Neural cell (in vitro differentiated cells): Measurements from ENCODE around the gene SMTNL1. TPM values are rescaled to one million over a fixed set of nuclear protein-coding genes. Genes with fewer than 3 reads are reported as not detected.

Source experiments
- H2AFZ ChIP-seq: fragments of 200-600, 300-800 bp; sonication (generic), shearing (Covaris generic); 2 replicates; pipeline ENCODE4 v1.6.0; 2014; ENCODE audit warnings: low read depth, mild to moderate bottlenecking, antibody characterized with exemption, low read length, moderate library complexity
- H3F3A ChIP-seq: fragments of 200-600 bp; shearing (Covaris generic); 2 replicates; pipeline ENCODE4 v1.6.1; 2016; ENCODE audit warnings: mild to moderate bottlenecking, moderate library complexity, mixed read lengths, antibody characterized with exemption, low read length; ENCODE audit not compliant: insufficient read depth, poor library complexity, severe bottlenecking
- H3K27ac ChIP-seq: fragments of 200-600, 300-800 bp; sonication (generic), shearing (Covaris generic); 2 replicates; pipeline ENCODE4 v1.5.1; 2014; ENCODE audit warnings: mild to moderate bottlenecking, low read length, moderate library complexity
- H3K27me3 ChIP-seq: fragments of 300-800, 200-600 bp; sonication (generic), shearing (Covaris generic); 2 replicates; pipeline ENCODE4 v1.6.0; 2014; ENCODE audit warnings: mild to moderate bottlenecking, low read depth, low read length, moderate library complexity; ENCODE audit not compliant: insufficient read depth
- H3K36me3 ChIP-seq: fragments of 300-800, 200-600 bp; sonication (generic), shearing (Covaris generic); 2 replicates; pipeline ENCODE4 v1.5.1; 2014; ENCODE audit warnings: mild to moderate bottlenecking, antibody characterized with exemption, low read length, moderate library complexity; ENCODE audit not compliant: insufficient read depth
- H3K4me2 ChIP-seq: fragments of 300-800, 200-600 bp; sonication (generic), shearing (Covaris generic); 2 replicates; pipeline ENCODE4 v1.6.0; 2014; ENCODE audit warnings: mild to moderate bottlenecking, low read length
- H3K4me3 ChIP-seq: fragments of 300-800, 200-600 bp; sonication (generic), shearing (Covaris generic); 2 replicates; pipeline ENCODE4 v1.5.1; 2014; ENCODE audit warnings: mild to moderate bottlenecking, low read length, moderate library complexity
- H3K79me2 ChIP-seq: fragments of 200-600 bp; shearing (Covaris generic); replicated peaks from 2 replicates; pipeline ENCODE4 v1.6.0; 2014; ENCODE audit warnings: mild to moderate bottlenecking, low read length, moderate library complexity; ENCODE audit not compliant: insufficient read depth
- H3K9ac ChIP-seq: fragments of 300-800, 200-600 bp; sonication (generic), shearing (Covaris generic); 2 replicates; pipeline ENCODE4 v1.6.1; 2016; ENCODE audit warnings: mild to moderate bottlenecking, low read length, mixed read lengths
- H3K9me2 ChIP-seq: fragments of 200-600 bp; shearing (Covaris generic); 2 replicates; pipeline ENCODE4 v1.6.1; 2016; ENCODE audit warnings: mild to moderate bottlenecking, low read length, mixed read lengths; ENCODE audit not compliant: insufficient read depth
- H3K9me3 ChIP-seq: fragments of 200-600, 300-800 bp; sonication (generic), shearing (Covaris generic); 2 replicates; pipeline ENCODE4 v1.6.1; 2016; ENCODE audit warnings: mild to moderate bottlenecking, mixed run types, low read length, moderate library complexity, mixed read lengths
- H4K20me1 ChIP-seq: fragments of 200-600 bp; shearing (Covaris generic); 2 replicates; pipeline ENCODE4 v1.6.1; 2016; ENCODE audit warnings: mild to moderate bottlenecking, mixed run types; ENCODE audit not compliant: insufficient read depth
- CTCF ChIP-seq: fragments of 450-650 bp; IDR thresholded peaks from 2 replicates; pipeline ENCODE4 v1.5.1; 2014; ENCODE audit warnings: antibody characterized with exemption, mild to moderate bottlenecking, moderate library complexity; ENCODE audit not compliant: poor library complexity, severe bottlenecking
- EP300 ChIP-seq: fragments of 450-650 bp; conservative IDR thresholded peaks from 2 replicates; pipeline ENCODE4 v1.6.1; 2014; ENCODE audit warnings: antibody characterized with exemption, mild to moderate bottlenecking, moderate library complexity; ENCODE audit not compliant: poor library complexity, severe bottlenecking
- EZH2 ChIP-seq: fragments of 200-600, 300-800 bp; shearing (Covaris generic), sonication (generic); IDR thresholded peaks from 2 replicates; pipeline ENCODE4 v1.6.1; 2014; ENCODE audit warnings: antibody characterized with exemption, low read length, borderline replicate concordance, mild to moderate bottlenecking; ENCODE audit not compliant: insufficient read depth, poor library complexity, severe bottlenecking
- MXI1 ChIP-seq: fragments of 450-650 bp; conservative IDR thresholded peaks from 2 replicates; pipeline ENCODE4 v1.6.1; 2014; ENCODE audit warnings: antibody characterized with exemption, mild to moderate bottlenecking; ENCODE audit not compliant: poor library complexity, severe bottlenecking
- POLR2AphosphoS5 ChIP-seq: IDR thresholded peaks from 2 replicates; pipeline ENCODE4 v1.6.1; 2012
- RAD21 ChIP-seq: fragments of 450-650 bp; conservative IDR thresholded peaks from 2 replicates; pipeline ENCODE4 v1.6.1; 2014; ENCODE audit warnings: antibody characterized with exemption, mild to moderate bottlenecking, moderate library complexity
- REST ChIP-seq: IDR thresholded peaks from 2 replicates; pipeline ENCODE4 v1.6.1; 2012; ENCODE audit warnings: borderline replicate concordance
- SMC3 ChIP-seq: fragments of 450-650 bp; conservative IDR thresholded peaks from 2 replicates; pipeline ENCODE4 v1.6.1; 2014; ENCODE audit warnings: antibody characterized with exemption, mild to moderate bottlenecking, moderate library complexity; ENCODE audit not compliant: poor library complexity
- TAF1 ChIP-seq: IDR thresholded peaks from 2 replicates; pipeline ENCODE4 v1.6.1; 2012; ENCODE audit warnings: low read depth
- polyA plus RNA-seq: library from polyadenylated mRNA; depleted of rRNA; stranded (reverse); fragments of >200 nt; gene quantifications from 2 replicates; pipeline ENCODE4 v1.2.3, GENCODE V29; 2014

The SMTNL1 gene
- polyA plus RNA-seq, 1 donor from 2014 or later, result not detected

GRCh38 chr11:57545883-57546282 is 8.5 kb downstream of the SMTNL1 start:
- no peaks in the 10 kb centered on the region for H3K9me2 ChIP-seq
- no peaks in the 10 kb centered on the region for H3K27me3 ChIP-seq
- no peak overlapping the region for H3K4me2 ChIP-seq
- H3K79me2 ChIP-seq, result no peaks in the 10 kb centered on the region
- H3F3A ChIP-seq, result no peaks in the 10 kb centered on the region
- H2AFZ ChIP-seq, result no peak overlapping the region
- H3K4me3 ChIP-seq, result no peak overlapping the region
- TF ChIP-seq CTCF (no peak), SMC3 (no peak), EZH2 (no peak), RAD21 (no peak), EP300 (no peak), POLR2AphosphoS5 (no peak), TAF1 (no peak), REST (no peak), MXI1 (no peak)
- no peak overlapping the region for H3K9ac ChIP-seq
- no peaks in the 10 kb centered on the region for H3K36me3 ChIP-seq
- H3K27ac ChIP-seq, result no peak overlapping the region
- H4K20me1 ChIP-seq, result no peaks in the 10 kb centered on the region
- H3K9me3 ChIP-seq, result no peaks in the 10 kb centered on the region

- Histone ChIP-seq H3K9me3 (no peaks in the 10 kb centered on the region), H3K9ac (no peak overlapping the region), H3F3A (no peaks in the 10 kb centered on the region), H4K20me1 (no peaks in the 10 kb centered on the region), H3K9me2 (no peaks in the 10 kb centered on the region), H2AFZ (no peak overlapping the region), H3K36me3 (no peaks in the 10 kb centered on the region), H3K27me3 (no peaks in the 10 kb centered on the region), H3K4me3 (no peak overlapping the region), H3K27ac (no peak overlapping the region), H3K4me2 (no peak overlapping the region), H3K79me2 (no peaks in the 10 kb centered on the region)
- TF ChIP-seq TAF1, result no peak
- TF ChIP-seq EP300, result no peak
- no peak for TF ChIP-seq POLR2AphosphoS5
- TF ChIP-seq CTCF, result no peak
- TF ChIP-seq EZH2, result no peak
- TF ChIP-seq RAD21, result no peak
- TF ChIP-seq MXI1, result no peak
- no peak for TF ChIP-seq REST
- no peak for TF ChIP-seq SMC3
Observed at GRCh38 chr11:57546451-57546850, 9.1 kb downstream of the SMTNL1 start.
